Measurements from ENCODE around the gene GAB4.
"Not testable (repeated sequence)": the region's sequence is repeated elsewhere in the genome, so short reads cannot be mapped to it uniquely, and the experiment has no call there.

The GAB4 gene, protein sequence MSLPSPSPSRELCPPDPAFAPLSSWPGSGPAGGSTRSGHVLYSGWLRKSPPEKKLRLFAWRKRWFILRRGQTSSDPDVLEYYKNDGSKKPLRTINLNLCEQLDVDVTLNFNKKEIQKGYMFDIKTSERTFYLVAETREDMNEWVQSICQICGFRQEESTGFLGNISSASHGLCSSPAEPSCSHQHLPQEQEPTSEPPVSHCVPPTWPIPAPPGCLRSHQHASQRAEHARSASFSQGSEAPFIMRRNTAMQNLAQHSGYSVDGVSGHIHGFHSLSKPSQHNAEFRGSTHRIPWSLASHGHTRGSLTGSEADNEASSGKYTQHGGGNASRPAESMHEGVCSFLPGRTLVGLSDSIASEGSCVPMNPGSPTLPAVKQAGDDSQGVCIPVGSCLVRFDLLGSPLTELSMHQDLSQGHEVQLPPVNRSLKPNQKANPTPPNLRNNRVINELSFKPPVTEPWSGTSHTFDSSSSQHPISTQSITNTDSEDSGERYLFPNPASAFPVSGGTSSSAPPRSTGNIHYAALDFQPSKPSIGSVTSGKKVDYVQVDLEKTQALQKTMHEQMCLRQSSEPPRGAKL
- 0 to 0.08 (median 0) reads per million in 4 donors for total RNA-seq

- no peak for DNase-seq
These were observed at the start of gene GAB4 for GRCh38 chr22:17007852-17008731. TSS of gene GAB4 (minus strand) at chr22:17008222. CDS start at chr22:17008114, 108 bp downstream.

DNA sequence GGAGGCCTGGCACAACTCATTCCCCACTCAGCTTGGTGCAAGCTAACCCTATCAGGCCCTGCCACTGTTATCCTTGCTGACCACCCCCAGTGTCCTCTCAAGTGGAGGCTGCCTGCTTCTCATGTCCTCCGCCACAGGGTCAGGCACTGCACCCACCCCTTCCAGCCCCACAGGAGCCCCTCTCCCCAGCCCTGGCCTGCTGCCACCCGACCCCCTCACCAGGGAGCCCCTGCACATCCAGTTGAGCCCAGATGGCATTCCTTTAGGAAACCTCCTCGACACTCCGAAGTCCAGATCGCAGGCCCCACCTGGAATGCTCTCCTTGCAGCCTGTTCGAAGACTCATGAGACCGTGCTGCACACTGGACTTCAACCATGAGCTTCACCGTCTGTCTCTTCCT, 48.8 kb upstream of the GAB4 start:
- DNase-seq: no peak

DNA sequence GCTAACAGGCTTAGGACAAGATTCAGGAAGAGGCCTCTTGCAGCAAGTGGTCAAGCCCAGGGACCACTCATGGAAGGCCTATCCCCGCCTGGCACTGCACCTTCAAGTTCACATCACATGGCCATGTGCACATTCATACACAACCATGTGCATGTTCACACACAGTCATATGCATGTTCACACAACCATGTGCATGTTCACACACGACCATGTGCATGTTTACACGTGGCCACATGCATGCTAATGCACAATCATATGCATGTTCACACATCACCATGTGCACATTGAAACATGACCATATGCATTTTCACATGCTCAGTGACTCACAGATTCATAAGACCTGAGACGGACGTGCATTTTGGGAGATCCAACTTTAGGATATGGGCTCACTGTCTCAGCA, 48.0 kb upstream of the GAB4 start:
- no peak for DNase-seq

DNA sequence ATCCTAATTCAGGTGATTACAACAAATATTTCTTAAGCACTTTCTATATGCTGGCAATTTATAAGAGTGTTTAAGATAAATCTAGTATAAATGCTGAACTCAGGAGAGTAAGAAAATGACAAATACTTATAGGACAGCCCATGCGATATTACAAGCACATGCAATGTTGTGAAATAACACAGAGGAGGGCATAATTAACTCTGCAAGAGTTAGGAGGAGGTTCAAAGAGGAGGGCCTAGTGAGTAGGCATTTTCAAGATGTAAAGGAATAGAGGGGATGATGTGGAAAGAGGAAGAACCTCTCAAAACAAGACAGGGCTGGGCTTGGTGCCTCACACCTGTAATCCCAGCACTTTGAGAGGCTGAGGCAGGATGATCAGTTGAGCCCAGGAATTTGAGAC, 39.6 kb upstream of the GAB4 start:
- DNase-seq: no peak

- DNase-seq: no peak
These were observed 38.7 kb upstream of the GAB4 start for GRCh38 chr22:17046566-17047348.

- DNase-seq: no peak
These were observed 35.5 kb upstream of the GAB4 start for GRCh38 chr22:17043521-17043920.

GRCh38 chr22:17036842-17037711, 29.1 kb upstream of the GAB4 start:
- not testable (repeated sequence) for DNase-seq

- DNase-seq: not testable (repeated sequence)
These were observed 28.2 kb upstream of the GAB4 start for GRCh38 chr22:17035976-17036841.

DNA sequence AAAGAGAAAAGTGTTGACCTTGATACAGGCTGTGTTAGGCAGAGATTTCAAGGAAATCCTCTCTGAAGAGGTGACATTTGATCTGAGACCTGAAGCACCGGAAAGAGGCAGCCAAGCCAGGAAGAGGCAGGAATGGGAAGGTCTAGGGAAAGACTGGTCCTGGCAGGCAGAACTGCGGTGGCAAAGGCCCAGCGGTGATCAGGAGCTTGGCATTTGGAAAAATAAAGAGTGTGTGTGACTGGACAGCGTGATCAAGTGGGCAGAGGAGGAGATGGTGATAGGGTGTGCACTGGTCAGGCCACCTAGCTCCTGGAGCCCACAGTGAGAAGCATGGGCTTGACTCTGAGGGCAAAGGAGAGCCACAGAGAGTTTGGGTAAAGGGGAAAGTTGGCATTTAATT, 27.2 kb upstream of the GAB4 start:
- no peak for DNase-seq

- DNase-seq: not testable (repeated sequence)
These were observed 26.5 kb upstream of the GAB4 start for GRCh38 chr22:17034532-17034931.

GRCh38 chr22:17032277-17032676, 24.3 kb upstream of the GAB4 start:
- DNase-seq: not testable (repeated sequence)

DNA sequence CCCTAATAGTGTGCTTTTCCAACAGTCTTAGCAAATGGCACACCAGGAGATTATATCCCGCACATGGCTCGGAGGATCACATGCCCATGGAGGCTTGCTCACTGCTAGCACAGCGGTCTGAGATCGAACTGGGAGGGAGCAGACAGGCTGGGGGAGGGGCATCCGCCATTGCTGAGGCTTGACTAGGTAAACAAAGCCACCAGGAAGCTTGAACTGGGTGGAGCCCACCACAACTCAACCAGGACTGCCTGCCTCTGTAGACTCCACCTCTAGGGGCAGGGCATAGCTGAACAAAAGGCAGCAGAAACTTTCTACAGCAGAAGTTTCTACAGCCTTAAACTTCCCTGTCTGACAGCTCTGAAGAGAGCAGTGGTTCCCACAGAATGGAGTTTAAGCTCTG, 16.4 kb upstream of the GAB4 start:
- not testable (repeated sequence) for DNase-seq

DNA sequence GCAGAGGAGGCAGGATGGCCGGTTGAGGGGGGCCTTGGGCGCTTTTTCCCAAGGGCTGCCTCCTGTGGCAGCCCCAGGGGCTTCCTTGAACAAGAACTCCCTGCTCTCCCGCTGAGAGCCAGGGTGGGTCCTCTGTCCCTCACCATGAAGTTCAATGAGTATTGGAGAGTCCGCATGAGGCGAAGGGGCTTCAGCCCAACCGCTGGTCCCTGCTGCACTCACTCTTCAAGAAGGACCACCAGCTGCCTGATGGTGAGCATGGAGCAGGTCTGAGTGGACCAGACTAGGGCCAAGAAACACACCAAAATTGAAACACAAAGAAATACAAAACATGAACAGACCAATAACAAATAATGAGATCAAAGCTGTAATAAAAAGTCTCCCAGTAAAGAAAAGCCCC, 7.5 kb upstream of the GAB4 start:
- not testable (repeated sequence) for DNase-seq

GRCh38 chr22:17014101-17014440, 6.0 kb upstream of the GAB4 start:
- DNase-seq: not testable (repeated sequence)

DNA sequence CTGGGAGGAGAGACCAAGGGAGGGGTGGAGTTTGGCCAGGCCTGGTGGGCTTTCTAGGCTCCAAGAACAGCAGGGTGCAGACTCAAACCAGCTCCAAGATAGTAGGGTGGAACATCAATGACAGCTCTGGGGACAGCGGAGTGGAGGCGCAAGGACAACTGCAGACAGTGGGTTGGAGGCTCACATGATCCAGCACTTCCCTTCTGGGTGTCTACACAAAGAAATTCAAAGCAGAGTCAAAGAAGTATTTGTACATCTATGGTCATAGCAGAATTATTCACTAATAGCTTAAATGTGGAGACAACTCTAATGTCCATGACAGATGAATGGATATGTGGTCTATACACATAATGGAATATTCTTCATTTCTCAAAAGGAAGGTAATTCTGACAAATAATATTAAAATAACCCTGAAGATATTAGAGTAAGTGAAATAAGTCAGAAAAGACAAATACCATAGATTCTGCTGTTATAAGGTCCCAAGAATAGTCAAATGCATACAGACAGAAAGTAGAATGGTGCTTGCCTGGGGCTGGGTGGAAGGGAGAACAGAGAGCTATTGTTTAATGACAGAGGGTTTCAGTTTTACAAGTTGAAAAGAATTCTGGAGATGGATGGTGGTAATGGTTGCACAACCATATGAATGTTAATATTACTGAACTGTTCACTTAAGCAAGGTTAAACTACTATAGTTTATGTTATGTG, 5.5 kb upstream of the GAB4 start:
- DNase-seq: no peak

- DNase-seq: no peak
These were observed 4.2 kb upstream of the GAB4 start for GRCh38 chr22:17012267-17012666.

- no peak for DNase-seq
These were observed 1.7 kb upstream of the GAB4 start for GRCh38 chr22:17009640-17010291.

DNA sequence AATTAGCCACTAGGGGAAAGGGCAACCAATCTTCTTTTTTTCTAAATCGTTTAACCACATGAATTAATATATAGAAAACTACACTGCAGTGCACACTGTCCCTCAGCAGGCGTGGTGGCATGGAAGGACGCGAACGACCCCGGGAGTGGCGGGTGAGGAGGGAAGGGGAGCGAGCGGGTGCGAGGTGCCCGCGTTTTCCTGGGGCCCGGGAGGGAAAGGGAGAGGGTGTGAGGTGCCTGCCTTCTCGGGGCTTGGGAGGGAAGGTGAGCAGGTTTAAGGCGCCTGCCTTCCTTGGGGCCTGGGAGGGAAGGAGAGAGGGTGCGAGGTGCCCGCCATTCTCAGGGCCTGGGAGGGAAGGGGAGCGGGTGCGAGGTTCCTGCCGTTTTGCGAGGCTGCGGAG, 765 bp downstream of the GAB4 start:
- no peak for DNase-seq

DNA sequence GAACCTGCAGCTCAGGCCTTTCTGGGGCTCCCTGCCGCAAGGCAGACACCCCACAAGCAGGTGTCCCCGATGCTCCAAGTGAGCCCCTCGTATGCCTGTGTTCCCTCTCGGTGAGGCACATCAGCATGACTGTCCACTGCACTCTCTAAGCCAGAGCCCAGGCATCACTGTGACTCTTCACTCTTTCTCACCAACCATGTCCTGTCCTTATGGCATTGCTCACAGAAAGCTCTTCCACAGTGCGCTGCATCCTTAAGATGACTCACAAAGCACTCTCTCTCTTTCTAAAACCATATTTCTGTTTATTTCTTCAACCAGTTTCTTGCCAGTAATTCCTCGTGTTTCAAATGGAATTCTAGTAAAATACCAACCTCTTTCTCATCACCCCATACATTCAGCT, 18.1 kb downstream of the GAB4 start:
- DNase-seq: no peak
